ENCODE data around the gene NCOA7. TPM values are rescaled to one million over a fixed set of nuclear protein-coding genes. Genes with fewer than 3 reads are reported as not detected.
A peak's percentile ranks its signal among the peaks of the same experiment; 100 is the strongest.

Gene NCOA7
- total RNA-seq, 1 donor from 2014 or later: 7.7 TPM

GRCh38 chr6:125780540-125781313 lies 10.0 kb upstream of the NCOA7 start:
- Histone ChIP-seq H3K4me1 (no peaks in the 10 kb centered on the region), H3K36me3 (no peaks in the 10 kb centered on the region), H3K79me2 (ENCODE audit: low read depth) (no peaks in the 10 kb centered on the region), H3K27ac (no peak overlapping the region), H3K27me3 (peaks cover 14% of the 10 kb centered on the region), H3K4me2 (peak overlapping the region; percentile 86), H3K9ac (no peak overlapping the region), H3K9me3 (ENCODE audit: low read depth) (no peaks in the 10 kb centered on the region), H2AFZ (replicated peaks) (peak overlapping the region; percentile 87), H3K4me3 (peak overlapping the region; percentile 89), H4K20me1 (ENCODE audit: low read depth) (no peaks in the 10 kb centered on the region), H3F3A (ENCODE audit: low read depth) (no peaks in the 10 kb centered on the region)
- Mint-ChIP-seq H3K4me1 (peaks cover 12% of the 10 kb centered on the region), H3K27me3 (ENCODE audit: insufficient read depth, low read depth) (no peaks in the 10 kb centered on the region), H3K9me3 (no peaks in the 10 kb centered on the region), H3K27ac (no peak overlapping the region), H3K4me3 (no peak overlapping the region), H3K36me3 (no peaks in the 10 kb centered on the region)
- TF ChIP-seq, protein P1, sequence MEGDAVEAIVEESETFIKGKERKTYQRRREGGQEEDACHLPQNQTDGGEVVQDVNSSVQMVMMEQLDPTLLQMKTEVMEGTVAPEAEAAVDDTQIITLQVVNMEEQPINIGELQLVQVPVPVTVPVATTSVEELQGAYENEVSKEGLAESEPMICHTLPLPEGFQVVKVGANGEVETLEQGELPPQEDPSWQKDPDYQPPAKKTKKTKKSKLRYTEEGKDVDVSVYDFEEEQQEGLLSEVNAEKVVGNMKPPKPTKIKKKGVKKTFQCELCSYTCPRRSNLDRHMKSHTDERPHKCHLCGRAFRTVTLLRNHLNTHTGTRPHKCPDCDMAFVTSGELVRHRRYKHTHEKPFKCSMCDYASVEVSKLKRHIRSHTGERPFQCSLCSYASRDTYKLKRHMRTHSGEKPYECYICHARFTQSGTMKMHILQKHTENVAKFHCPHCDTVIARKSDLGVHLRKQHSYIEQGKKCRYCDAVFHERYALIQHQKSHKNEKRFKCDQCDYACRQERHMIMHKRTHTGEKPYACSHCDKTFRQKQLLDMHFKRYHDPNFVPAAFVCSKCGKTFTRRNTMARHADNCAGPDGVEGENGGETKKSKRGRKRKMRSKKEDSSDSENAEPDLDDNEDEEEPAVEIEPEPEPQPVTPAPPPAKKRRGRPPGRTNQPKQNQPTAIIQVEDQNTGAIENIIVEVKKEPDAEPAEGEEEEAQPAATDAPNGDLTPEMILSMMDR (IDR thresholded peaks at IDR 0.05): no peak
- TF ChIP-seq EZH2 (IDR thresholded peaks at IDR 0.05): peak; percentile 44
- TF ChIP-seq EZH2phosphoT487 (IDR thresholded peaks at IDR 0.05): no peak
- DNase-seq (ENCODE audit: low spot score): peak; percentile 46

DNA sequence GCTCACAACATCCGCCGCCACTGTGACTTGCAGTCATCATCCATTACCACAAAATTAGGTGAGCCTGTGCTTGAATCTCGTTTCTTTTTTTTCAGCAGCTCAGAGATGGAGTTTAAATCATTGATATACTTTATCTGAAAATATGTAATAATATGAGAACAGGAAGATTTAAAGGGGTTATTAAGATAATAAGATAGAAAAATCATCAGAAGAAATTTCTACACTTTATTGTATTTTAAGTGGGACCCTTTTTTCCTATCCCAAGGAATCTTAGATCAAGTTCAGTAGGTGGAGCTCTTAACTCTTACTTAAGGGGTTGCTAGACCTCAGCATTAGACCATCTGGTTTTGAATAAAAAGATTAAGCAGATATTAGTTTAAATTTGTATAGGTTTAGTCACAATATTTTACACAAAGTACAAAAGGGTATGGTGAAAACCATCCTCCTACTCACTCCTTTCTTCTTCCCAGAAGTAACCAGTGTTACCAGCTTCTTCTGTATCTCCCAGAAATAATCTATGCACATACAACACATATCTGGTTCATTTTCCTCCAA lies 9.4 kb upstream of the NCOA7 start:
- Histone ChIP-seq H3K4me3 (peak overlapping the region; percentile 89), H3K36me3 (no peaks in the 10 kb centered on the region), H3K4me2 (peak overlapping the region; percentile 86), H3F3A (ENCODE audit: low read depth) (no peaks in the 10 kb centered on the region), H3K9me3 (ENCODE audit: low read depth) (no peaks in the 10 kb centered on the region), H3K27me3 (peaks cover 14% of the 10 kb centered on the region), H3K27ac (no peak overlapping the region), H4K20me1 (ENCODE audit: low read depth) (no peaks in the 10 kb centered on the region), H2AFZ (replicated peaks) (peak overlapping the region; percentile 87), H3K9ac (no peak overlapping the region), H3K4me1 (no peaks in the 10 kb centered on the region), H3K79me2 (ENCODE audit: low read depth) (no peaks in the 10 kb centered on the region)
- no peak overlapping the region for H3K4me3 Mint-ChIP-seq
- no peaks in the 10 kb centered on the region for H3K27me3 Mint-ChIP-seq (ENCODE audit: insufficient read depth, low read depth)
- no peaks in the 10 kb centered on the region for H3K36me3 Mint-ChIP-seq
- no peaks in the 10 kb centered on the region for H3K9me3 Mint-ChIP-seq
- peaks cover 7% of the 10 kb centered on the region for H3K4me1 Mint-ChIP-seq
- no peak for DNase-seq (ENCODE audit: low spot score)
- no peak overlapping the region for H3K27ac Mint-ChIP-seq
- TF ChIP-seq EZH2 (IDR thresholded peaks at IDR 0.05): no peak
- TF ChIP-seq, protein P1 (IDR thresholded peaks at IDR 0.05): no peak
- no peak for TF ChIP-seq EZH2phosphoT487 (IDR thresholded peaks at IDR 0.05)

DNA sequence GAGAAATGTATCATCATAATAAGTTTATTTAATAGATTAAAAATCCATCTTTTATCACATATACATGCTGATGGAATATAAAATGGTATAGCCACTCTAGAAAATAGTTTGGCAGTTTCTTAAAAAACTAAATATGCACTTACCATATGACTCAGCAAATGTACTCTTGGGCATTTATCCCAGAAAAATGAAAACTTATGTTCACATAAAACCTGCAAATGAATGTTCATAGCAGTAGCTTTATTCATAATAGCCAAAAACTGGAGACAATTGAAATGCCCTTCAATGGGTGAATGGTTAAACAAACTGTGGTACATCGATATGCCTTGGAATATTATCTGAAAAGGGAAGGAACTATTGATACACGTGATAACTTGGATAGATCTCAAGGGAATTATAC lies 6.4 kb upstream of the NCOA7 start:
- H3K9me3 Mint-ChIP-seq: no peaks in the 10 kb centered on the region
- H3K9me3 ChIP-seq (ENCODE audit: low read depth): no peaks in the 10 kb centered on the region
- H3K36me3 Mint-ChIP-seq: no peaks in the 10 kb centered on the region
- peaks cover 3% of the 10 kb centered on the region for H3K4me1 ChIP-seq
- H3K27me3 ChIP-seq: peaks cover 14% of the 10 kb centered on the region
- no peak overlapping the region for H2AFZ ChIP-seq (replicated peaks)
- H3K27ac ChIP-seq: no peak overlapping the region
- DNase-seq (ENCODE audit: low spot score): no peak
- peaks cover 5% of the 10 kb centered on the region for H3K4me1 Mint-ChIP-seq
- TF ChIP-seq EZH2 (IDR thresholded peaks at IDR 0.05): no peak
- peaks cover 2% of the 10 kb centered on the region for H3K27me3 Mint-ChIP-seq (ENCODE audit: insufficient read depth, low read depth)
- no peak overlapping the region for H3K4me3 ChIP-seq
- H3K27ac Mint-ChIP-seq: no peak overlapping the region
- H4K20me1 ChIP-seq (ENCODE audit: low read depth): no peaks in the 10 kb centered on the region
- H3K4me2 ChIP-seq: no peak overlapping the region
- H3K9ac ChIP-seq: no peak overlapping the region
- no peaks in the 10 kb centered on the region for H3K36me3 ChIP-seq
- no peak overlapping the region for H3K4me3 Mint-ChIP-seq
- peaks cover 6% of the 10 kb centered on the region for H3F3A ChIP-seq (ENCODE audit: low read depth)
- H3K79me2 ChIP-seq (ENCODE audit: low read depth): no peaks in the 10 kb centered on the region

DNA sequence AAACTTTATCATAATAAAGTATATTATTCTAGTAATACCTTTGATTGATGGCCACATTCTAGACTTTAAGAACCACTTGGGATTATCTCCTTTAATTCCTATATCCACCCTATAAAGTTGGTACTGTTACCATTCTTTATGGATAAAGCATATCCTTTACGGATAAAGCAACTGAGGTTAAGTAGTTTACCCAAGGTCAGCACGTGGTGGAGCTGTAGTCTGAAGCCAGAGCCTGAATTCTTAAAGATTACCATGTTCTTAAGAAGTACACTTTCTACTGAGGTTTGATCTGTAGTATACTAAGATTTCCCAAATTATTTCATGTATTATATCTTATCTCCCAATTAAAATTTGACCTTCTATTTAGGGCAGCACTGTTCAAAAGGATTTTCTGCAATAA lies 3.0 kb upstream of the NCOA7 start:
- Histone ChIP-seq H3K79me2 (ENCODE audit: low read depth) (no peaks in the 10 kb centered on the region), H3K4me1 (peaks cover 10% of the 10 kb centered on the region), H3K27ac (no peak overlapping the region), H3K4me2 (no peak overlapping the region), H3K27me3 (no peaks in the 10 kb centered on the region), H3K9ac (no peak overlapping the region), H3K36me3 (no peaks in the 10 kb centered on the region), H3K9me3 (ENCODE audit: low read depth) (no peaks in the 10 kb centered on the region), H2AFZ (replicated peaks) (no peak overlapping the region), H3K4me3 (no peak overlapping the region), H3F3A (ENCODE audit: low read depth) (peaks cover 20% of the 10 kb centered on the region), H4K20me1 (ENCODE audit: low read depth) (no peaks in the 10 kb centered on the region)
- H3K4me3 Mint-ChIP-seq: no peak overlapping the region
- DNase-seq (ENCODE audit: low spot score): no peak
- peaks cover 18% of the 10 kb centered on the region for H3K4me1 Mint-ChIP-seq
- no peak overlapping the region for H3K27ac Mint-ChIP-seq
- no peaks in the 10 kb centered on the region for H3K9me3 Mint-ChIP-seq
- no peaks in the 10 kb centered on the region for H3K36me3 Mint-ChIP-seq
- TF ChIP-seq, protein P1 (IDR thresholded peaks at IDR 0.05): peak; percentile 10
- no peak for TF ChIP-seq EZH2 (IDR thresholded peaks at IDR 0.05)
- no peak for TF ChIP-seq EZH2phosphoT487 (IDR thresholded peaks at IDR 0.05)
- H3K27me3 Mint-ChIP-seq (ENCODE audit: insufficient read depth, low read depth): peaks cover 3% of the 10 kb centered on the region
